ENCODE measurements around the gene MAOA.
"Not testable (repeated sequence)": the region's sequence is repeated elsewhere in the genome, so short reads cannot be mapped to it uniquely, and the experiment has no call there.

Gene MAOA

DNA sequence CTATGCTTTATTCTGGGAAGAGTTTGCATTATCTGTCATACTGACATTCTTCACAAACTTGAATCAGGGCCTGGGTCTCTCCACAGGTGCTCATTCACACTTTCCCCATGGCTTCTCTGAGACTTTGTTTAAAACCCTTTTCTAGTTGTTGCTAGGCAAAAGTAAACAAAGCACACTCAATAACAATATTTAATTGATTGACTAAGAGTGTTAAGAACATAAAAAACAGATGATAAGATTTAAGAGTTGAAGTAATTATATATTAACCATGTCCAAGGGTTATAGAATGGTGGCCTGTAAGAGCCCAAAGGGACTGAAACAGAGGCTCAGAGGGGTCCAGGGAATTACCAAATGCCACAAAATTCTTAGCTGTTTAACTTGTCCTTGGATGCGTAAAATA is 7.1 kb downstream of the MAOA start:
- DNase-seq (ENCODE audit: low spot score), result no peak

GRCh38 chrX:43664258-43664657 is 8.2 kb downstream of the MAOA start:
- DNase-seq (ENCODE audit: low spot score), result no peak

DNA sequence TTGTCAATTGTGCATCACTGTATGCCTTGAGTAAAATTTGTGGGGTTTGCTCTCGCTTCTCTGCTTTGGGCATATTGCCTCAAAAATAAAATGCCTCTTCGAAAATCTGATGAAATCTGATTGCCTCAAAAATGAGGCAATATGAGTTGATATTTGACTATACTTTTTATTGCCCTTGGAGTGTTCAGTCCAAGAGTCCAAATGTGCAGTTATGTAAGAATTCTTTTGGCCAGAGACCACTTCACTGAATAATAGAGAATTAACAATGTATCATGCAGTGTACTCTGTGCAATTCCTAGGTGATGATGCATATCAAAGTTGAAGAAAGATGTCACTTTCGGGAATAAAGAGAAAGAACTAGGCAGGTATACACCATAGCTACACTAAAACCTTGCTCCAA is 8.6 kb downstream of the MAOA start:
- no peak for DNase-seq (ENCODE audit: low spot score)

GRCh38 chrX:43666311-43666912 is 10.3 kb downstream of the MAOA start:
- no peak for DNase-seq (ENCODE audit: low spot score)

- not testable (repeated sequence) for DNase-seq (ENCODE audit: low spot score)
Observed at GRCh38 chrX:43675965-43676628, 20.0 kb downstream of the MAOA start.

GRCh38 chrX:43676971-43677572 is 21.0 kb downstream of the MAOA start:
- no peak for DNase-seq (ENCODE audit: low spot score)

GRCh38 chrX:43677993-43678392 is 21.9 kb downstream of the MAOA start:
- no peak for DNase-seq (ENCODE audit: low spot score)

GRCh38 chrX:43679058-43679457 is 23.0 kb downstream of the MAOA start:
- DNase-seq (ENCODE audit: low spot score), result no peak

DNA sequence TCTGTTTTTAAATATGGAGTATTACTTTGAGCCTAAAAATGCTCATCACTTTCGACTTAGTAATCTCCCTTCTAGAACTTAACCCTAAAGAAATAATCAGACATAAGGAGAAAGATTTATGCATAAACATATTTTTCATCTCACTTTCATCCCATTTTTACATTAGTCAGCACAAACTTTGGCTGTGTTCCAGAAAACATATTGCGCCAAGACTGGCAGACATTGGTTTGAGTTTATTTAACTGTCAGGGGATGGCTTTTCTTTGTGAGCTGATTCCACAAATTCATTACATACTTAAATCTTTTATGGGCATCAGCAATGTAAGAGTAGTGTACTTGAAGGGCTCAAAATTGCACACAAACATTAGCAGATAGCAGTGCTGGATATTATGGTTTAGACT is 23.7 kb downstream of the MAOA start:
- DNase-seq (ENCODE audit: low spot score), result no peak

- no peak for DNase-seq (ENCODE audit: low spot score)
Observed at GRCh38 chrX:43682726-43683125, 26.6 kb downstream of the MAOA start.

- no peak for DNase-seq (ENCODE audit: low spot score)
Observed at GRCh38 chrX:43685221-43685620, 29.1 kb downstream of the MAOA start.

DNA sequence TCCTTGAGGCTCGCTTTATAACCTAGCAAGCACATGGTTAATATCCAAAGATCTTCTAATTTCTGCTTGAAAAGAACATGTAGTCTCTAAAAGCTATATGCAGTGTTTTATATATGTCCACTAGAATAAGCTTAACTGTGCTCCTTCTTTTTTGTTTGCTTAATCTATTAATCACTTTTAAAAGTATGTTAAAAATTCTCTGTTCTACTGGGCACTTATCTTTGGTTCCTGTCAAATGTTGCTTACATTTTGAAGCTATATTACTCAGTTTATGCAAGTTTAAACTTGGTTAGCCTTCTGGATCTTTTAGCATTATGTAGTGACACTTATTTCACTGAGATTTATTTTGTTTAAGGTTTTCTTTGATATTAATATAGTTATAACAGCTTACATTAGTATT is 32.5 kb downstream of the MAOA start:
- DNase-seq (ENCODE audit: low spot score), result no peak

GRCh38 chrX:43693602-43694406 is 37.7 kb downstream of the MAOA start:
- DNase-seq (ENCODE audit: low spot score), result no peak

- no peak for DNase-seq (ENCODE audit: low spot score)
Observed at GRCh38 chrX:43699475-43699874, 43.4 kb downstream of the MAOA start.

DNA sequence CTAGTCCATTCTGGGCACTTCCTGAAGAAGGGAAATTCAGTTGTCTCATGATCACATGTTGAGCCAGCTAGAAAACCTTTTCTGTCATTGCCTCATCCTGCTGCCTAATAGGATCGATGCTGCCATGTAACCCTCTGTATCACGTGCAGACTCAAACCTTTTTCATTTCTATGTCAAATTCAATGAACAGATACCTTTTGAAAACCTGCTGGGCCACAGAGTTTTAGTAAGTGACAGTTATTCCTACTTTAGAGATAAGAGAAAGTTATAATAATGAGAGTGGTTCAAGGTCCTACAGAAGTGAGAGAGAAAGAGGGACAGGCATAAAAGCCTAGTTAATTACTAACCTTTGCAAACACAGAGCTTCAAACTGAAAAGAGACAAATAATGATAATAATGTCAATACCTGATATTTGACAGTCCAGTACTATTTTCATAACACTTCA is 46.0 kb downstream of the MAOA start:
- DNase-seq (ENCODE audit: low spot score), result no peak

- no peak for DNase-seq (ENCODE audit: low spot score)
Observed at GRCh38 chrX:43702660-43703059, 46.6 kb downstream of the MAOA start.

GRCh38 chrX:43703211-43703791 is 47.2 kb downstream of the MAOA start:
- no peak for DNase-seq (ENCODE audit: low spot score)

DNA sequence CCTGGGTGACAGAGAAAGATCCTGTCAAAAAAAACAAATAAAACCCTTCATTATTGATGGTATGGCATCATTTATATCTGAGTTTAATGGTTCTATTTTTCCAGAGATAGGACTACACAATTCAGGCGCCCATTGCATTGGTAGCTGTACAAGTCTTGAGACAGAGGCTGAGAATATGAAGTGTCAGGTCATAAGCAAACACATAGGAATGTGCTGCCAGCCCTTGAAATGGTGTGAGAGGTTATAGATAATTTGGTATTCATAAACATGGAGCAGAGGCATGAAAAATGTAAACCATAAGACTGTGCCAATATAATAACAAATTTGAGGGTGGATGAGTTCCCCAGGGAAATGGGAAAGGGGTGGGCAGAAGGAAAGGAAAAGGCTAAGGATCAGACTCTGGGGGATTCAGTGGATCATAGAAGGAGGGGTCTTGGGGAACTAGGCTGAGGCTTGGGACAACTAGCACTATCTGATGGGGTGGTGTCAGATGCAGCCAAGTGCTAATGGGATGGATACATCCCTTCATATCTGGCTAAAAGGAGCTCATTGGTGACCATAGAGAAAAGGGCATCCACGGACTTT is 50.8 kb downstream of the MAOA start:
- no peak for DNase-seq (ENCODE audit: low spot score)

DNA sequence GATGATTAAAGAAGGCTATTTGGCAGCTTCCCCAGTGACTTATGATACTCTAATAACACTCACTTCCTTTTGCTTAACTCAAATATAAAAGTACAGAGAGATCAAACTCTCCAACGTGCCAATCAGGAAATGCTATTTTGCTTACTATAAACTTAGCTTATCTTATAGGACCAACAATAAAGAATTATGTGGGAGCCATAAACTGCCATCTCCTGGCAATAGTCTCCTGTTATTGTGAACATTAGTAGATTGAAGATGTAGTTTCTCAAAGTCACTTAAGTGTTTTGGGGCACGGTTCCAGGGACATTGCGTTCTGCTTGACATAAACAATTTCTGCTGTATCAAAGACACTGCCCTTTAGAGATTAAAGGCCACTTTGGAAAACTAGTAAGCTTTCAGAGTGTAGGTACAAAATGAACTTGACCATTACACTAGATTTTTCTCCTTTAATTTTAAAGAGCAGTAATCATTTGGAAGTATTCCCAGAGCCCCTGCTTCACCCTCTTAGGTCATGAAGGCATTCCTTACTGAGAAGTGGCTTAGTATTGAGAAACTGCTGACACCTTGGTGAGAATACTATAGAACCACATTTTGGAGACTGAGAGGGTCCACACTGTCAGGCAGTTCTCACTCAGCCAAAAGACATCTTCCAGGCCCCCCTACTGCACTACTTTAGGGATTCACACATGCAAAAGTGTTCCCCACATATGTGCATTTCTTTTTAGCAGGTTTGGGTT is 51.9 kb downstream of the MAOA start:
- DNase-seq (ENCODE audit: low spot score), result no peak

- DNase-seq (ENCODE audit: low spot score), result no peak
Observed at GRCh38 chrX:43716144-43716543, 60.0 kb downstream of the MAOA start.

- no peak for DNase-seq (ENCODE audit: low spot score)
Observed at GRCh38 chrX:43716696-43717095, 60.6 kb downstream of the MAOA start.

Measured in germinal center (tissue), 1 donor.